Lower leg skin (tissue), 4 donors: ENCODE results near the gene KXD1. TPM values are rescaled to one million over a fixed set of nuclear protein-coding genes. Genes with fewer than 3 reads are reported as not detected.

Source experiments
- DNase-seq, 2 donors: peaks; one replicate each; pipeline ENCODE4 v3.0.0-alpha.2; 2019; ENCODE audit warnings: low spot score in 2 of 2
- H3K4me3 ChIP-seq: fragments of 200-600 bp; sonication (generic); 2 replicates; pipeline ENCODE4 v1.5.1; 2017; ENCODE audit warnings: mild to moderate bottlenecking, low read depth; ENCODE audit not compliant: poor library complexity, severe bottlenecking
- POLR2A ChIP-seq, 2 donors: fragments of 450-650 bp; IDR thresholded peaks; one replicate each; pipeline ENCODE4 v1.6.1; 2016 to 2017; ENCODE audit warnings: antibody characterized with exemption in 2 of 2, mild to moderate bottlenecking in 1 of 2, moderate library complexity in 1 of 2
- WGBS, 2 donors: methylation state at CpG; one replicate each; pipeline ENCODE4 v1.1.5; 2018; 5-methylcytosine and 5-hydroxymethylcytosine counted together
- intact Hi-C: fragments of 100-400 bp; cut with DNase I; formaldehyde crosslinking; loops from one replicate; pipeline ENCODE4 v1.15.0; 2023; ENCODE audit warnings: low total_unique reads
- total RNA-seq, 4 donors: library from RNA; depleted of rRNA; stranded (reverse); fragments of >200 nt; gene quantifications; one replicate each; pipeline ENCODE4 v1.1.0, GENCODE V29; 2016
- TF ChIP-seq, protein P1 (sequence below), 3 donors: fragments of 450-650 bp; IDR thresholded peaks; one replicate each; pipeline ENCODE4 v1.5.1; 2016; ENCODE audit warnings: antibody characterized with exemption in 3 of 3, mild to moderate bottlenecking in 3 of 3, moderate library complexity in 2 of 3

Gene KXD1
- total RNA-seq, 4 donors from 2014 or later, result 61.9 to 98.5 (median 89.7) TPM

DNA sequence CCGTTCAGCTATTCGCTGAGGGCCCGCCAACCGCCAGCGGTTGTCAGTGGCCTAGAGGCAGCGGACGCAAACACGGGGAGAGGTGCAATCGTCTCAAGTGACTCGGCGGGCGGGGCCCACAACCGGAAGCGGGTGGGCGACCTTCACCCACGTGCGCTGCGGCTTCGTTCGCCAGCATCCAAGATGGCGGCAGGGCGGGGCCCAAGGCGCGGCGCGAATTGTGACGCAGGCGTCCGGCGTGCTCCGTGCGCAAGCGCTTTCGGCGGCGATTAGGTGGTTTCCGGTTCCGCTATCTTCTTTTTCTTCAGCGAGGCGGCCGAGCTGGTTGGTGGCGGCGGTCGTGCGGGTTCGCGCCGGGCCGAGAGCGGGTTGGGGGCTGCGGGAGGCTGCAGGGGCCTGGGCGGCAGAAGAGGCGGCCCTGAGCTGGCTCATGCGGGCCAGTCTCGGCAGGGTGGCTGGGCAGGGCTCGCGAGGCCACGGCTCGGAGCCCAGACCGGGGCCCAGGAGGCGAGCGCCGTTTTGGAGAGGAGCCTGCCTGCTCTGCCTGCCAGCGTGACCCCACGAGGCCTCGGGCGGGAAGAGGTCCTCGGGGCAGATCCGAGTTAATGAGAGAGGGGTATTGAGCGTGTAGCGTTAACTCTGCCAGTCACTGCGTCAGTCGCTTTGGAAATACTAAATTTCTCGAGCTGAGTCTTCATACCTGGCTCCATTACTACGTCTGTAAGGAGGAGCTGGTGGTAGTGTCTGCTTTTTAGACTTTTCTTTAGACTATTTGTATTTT lies 14.1 kb downstream of the KXD1 start, which contains the start of gene UBA52:
TSS of gene UBA52 (plus strand) at position 294 of the 781 bp plus-strand sequence. CDS start 1,444 bp downstream, outside the sequence.
- 0 to 1% methylated on average over 42 to 56 of the region's 75 CpGs for WGBS, 2 donors
- intact Hi-C loops, result loop anchor here (10.0 kb wide), 1 partner anchor 107 kb away; no protein-coding TSS in a partner anchor
- TF ChIP-seq, protein P1, sequence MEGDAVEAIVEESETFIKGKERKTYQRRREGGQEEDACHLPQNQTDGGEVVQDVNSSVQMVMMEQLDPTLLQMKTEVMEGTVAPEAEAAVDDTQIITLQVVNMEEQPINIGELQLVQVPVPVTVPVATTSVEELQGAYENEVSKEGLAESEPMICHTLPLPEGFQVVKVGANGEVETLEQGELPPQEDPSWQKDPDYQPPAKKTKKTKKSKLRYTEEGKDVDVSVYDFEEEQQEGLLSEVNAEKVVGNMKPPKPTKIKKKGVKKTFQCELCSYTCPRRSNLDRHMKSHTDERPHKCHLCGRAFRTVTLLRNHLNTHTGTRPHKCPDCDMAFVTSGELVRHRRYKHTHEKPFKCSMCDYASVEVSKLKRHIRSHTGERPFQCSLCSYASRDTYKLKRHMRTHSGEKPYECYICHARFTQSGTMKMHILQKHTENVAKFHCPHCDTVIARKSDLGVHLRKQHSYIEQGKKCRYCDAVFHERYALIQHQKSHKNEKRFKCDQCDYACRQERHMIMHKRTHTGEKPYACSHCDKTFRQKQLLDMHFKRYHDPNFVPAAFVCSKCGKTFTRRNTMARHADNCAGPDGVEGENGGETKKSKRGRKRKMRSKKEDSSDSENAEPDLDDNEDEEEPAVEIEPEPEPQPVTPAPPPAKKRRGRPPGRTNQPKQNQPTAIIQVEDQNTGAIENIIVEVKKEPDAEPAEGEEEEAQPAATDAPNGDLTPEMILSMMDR (IDR thresholded peaks at IDR 0.05), result no peak
- no peak for TF ChIP-seq POLR2A (IDR thresholded peaks at IDR 0.05)
- peak; percentile 97 to 100 for DNase-seq
- peak within 1 kb of the TSS; percentile 87 for H3K4me3 ChIP-seq

DNA sequence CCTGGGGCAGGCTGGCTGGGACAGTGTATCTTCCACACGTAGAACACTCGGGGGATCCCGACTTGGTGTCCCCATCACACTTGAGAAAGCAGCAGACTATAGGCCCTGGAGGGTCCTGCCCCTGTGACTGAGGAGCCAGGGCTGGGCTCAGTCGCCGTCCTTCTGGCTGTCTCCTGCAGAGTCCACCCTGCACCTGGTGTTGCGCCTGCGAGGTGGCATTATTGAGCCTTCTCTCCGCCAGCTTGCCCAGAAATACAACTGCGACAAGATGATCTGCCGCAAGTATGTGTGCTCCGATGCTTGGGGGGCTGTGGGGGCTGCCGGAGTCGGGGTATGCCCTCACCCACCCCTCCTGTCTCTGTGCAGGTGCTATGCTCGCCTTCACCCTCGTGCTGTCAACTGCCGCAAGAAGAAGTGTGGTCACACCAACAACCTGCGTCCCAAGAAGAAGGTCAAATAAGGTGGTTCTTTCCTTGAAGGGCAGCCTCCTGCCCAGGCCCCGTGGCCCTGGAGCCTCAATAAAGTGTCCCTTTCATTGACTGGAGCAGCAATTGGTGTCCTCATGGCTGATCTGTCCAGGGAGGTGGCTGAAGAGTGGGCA lies 17.1 kb downstream of the KXD1 start:
- intact Hi-C loops, result loop anchor here (10.0 kb wide), 1 partner anchor 110 kb away; no protein-coding TSS in a partner anchor

DNA sequence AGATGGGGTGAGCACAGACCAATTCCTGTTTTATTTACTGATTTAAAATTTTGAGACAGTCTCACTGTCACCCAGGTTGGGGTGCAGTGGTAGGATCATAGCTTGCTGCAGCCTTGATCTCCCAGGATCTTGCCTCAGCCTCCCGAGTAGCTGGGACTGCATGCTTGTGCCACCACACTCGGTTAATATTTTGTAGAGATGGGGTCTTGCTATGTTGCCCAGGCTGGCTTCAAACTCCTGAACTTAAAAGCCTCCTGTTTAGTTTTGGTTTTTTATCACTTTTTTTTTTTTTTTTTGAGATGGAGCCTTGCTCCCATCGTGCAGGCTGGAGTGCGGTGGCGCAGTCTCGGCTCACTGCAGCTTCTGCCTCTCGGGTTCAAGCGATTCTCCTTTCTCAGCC lies 18.7 kb downstream of the KXD1 start:
- WGBS, 2 donors, result 82 to 93% methylated on average over 8 of the region's 8 CpGs
- no peak for DNase-seq
- TF ChIP-seq, protein P1 (IDR thresholded peaks at IDR 0.05), result no peak
- TF ChIP-seq POLR2A (IDR thresholded peaks at IDR 0.05), result no peak
- intact Hi-C loops, result loop anchor here (10.0 kb wide), 1 partner anchor 112 kb away; no protein-coding TSS in a partner anchor
- no peak overlapping the region for H3K4me3 ChIP-seq

More for the DNA sequence above, 17.1 kb downstream of the KXD1 start:
- no peak for TF ChIP-seq POLR2A (IDR thresholded peaks at IDR 0.05)
- no peak for DNase-seq
- no peak overlapping the region for H3K4me3 ChIP-seq
- WGBS, 2 donors, result 91 to 92% methylated on average over 18 of the region's 18 CpGs

DNA sequence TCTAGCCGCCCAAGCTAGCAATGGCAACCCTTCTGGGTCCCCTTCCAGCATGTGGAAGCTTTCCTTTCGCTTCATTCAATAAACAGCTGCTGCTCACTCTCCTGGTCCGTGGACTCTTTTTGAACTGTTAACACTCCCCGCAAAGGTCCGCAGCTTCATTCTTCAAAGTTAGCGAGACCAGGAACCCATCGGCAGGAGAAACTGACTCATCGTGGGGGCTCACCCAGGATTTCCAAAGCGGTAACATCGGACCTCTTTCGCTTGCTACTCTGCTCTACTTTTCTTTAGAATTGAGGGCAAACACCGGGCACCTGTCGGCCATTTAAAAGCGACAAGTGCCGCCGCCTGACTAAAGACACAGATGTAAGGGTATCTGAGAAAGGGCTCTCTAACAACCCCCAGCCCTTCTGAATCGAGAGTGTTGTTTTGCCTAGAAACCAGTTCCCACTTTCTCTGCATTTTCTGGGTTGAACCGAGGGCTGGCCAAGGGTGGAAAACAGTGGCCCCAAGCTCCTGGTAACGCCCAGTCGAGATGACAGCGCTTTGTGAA lies 19.8 kb downstream of the KXD1 start:
- intact Hi-C loops, result loop anchor here (10.0 kb wide), 1 partner anchor 113 kb away; no protein-coding TSS in a partner anchor
- DNase-seq, result no peak
- 82 to 86% methylated on average over 21 of the region's 21 CpGs for WGBS, 2 donors
- no peak for TF ChIP-seq POLR2A (IDR thresholded peaks at IDR 0.05)
- TF ChIP-seq, protein P1 (IDR thresholded peaks at IDR 0.05), result no peak
- no peak overlapping the region for H3K4me3 ChIP-seq

DNA sequence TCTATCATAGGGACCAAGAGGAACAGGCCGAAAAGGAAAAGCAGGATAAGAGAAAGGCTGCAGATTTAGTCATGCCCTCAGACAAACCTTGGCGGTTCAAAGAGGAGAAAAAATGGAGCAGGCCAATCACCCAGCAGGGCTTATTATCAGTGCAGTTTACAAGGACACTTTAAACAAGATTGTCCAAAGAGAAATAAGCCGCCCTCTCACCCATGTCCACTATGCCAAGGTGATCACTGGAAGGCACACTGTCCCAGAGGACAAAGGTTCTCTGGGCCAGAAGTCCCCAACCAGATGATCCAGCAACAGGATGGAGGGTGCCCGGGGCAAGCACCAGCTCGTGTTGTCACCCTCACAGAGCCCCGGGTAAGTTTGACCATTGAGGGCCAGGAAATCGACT lies 22.6 kb downstream of the KXD1 start:
- H3K4me3 ChIP-seq, result no peak overlapping the region
- DNase-seq, result no peak
- 59 to 65% methylated on average over 7 of the region's 7 CpGs for WGBS, 2 donors
- intact Hi-C loops, result no loop called here
- TF ChIP-seq POLR2A (IDR thresholded peaks at IDR 0.05), result no peak
- TF ChIP-seq, protein P1 (IDR thresholded peaks at IDR 0.05), result no peak

DNA sequence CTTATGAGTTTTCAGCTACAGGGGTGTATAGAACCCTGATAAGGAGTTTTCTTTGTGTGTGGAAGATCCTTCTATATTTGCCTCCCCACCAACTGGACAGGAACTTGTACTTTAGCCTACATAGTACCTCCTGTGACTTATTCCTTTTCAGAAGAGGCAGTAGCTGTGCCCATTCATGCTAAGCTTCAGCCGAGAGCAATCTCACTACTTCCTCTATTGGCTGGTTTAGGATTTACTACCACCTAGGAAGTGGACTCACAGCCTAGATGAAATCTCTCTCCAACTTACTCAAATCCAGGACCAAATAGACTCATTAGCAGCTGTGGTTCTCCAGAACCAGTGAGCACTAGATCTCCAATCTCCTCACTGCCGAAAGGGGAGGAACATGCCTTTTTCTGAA lies 28.6 kb downstream of the KXD1 start:
- WGBS, 2 donors, result 53 to 58% methylated on average over 2 of the region's 2 CpGs
- TF ChIP-seq, protein P1 (IDR thresholded peaks at IDR 0.05), result no peak
- no peak for TF ChIP-seq POLR2A (IDR thresholded peaks at IDR 0.05)
- DNase-seq, result no peak
- no peak overlapping the region for H3K4me3 ChIP-seq
- intact Hi-C loops, result no loop called here
